GM21526 (cell line): ENCODE data around the gene SNRPD3.
"Not testable (repeated sequence)": the region's sequence is repeated elsewhere in the genome, so short reads cannot be mapped to it uniquely, and the experiment has no call there.

Experiments
- ATAC-seq: cut with Tn5 transposase; IDR thresholded peaks from one replicate; pipeline ENCODE4 v1.9.1; 2021; ENCODE audit warnings: moderate library complexity; ENCODE audit not compliant: unreplicated experiment, low FRiP score

The SNRPD3 gene

DNA sequence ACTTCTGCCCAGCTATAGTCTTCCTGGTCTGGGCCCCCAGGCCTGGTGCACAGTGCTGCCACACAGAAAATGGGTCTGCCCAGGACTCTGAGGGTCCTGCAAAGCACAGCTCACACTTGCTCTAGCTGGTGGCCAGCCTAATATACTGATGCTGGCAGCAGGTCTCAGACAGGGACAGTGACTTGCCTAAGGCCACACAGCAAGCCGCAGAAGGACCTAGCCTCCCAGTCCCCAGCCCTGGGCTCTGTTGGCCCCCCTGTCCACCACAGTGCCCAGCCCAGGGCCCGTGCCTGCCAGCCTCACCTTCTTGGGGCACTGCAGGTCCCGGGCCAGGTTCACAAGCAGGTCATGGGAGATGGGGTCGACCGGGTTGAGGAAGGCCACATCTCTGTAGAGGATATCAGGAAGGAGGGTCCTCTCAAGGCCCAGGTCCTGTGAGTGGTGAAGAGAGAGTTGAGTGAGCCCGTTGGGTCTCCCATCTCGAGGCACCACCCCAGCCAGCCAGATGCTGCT lies 33.8 kb downstream of the SNRPD3 start:
- ATAC-seq = no peak

DNA sequence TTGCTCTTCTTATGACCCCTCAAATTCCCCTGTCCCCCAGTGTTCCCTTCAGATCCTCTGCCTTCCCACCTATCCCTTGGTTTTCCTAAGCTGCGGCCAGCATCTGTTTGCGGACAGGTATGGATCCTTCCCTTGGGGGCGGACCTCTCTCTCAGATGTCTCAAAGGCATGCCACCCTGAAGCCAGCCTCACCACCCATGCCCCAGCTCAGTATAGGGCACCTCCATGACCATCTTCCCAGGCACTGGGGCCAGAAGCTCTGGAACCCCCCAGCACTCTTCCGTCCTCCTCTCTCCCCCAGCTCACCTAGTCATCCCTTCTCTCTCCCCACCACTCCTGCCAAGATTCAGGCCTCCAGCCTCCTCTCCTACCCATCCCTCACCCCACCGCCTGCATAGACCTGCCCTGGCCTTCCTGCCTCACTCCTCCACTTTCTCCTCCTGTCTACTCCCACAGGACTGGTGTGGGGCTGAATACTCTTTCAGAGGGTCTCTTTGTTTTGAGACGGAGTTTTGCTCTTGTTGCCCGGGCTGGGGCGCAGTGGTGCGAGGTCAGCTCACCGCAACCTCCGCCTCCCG lies 34.9 kb downstream of the SNRPD3 start:
- ATAC-seq = no peak

DNA sequence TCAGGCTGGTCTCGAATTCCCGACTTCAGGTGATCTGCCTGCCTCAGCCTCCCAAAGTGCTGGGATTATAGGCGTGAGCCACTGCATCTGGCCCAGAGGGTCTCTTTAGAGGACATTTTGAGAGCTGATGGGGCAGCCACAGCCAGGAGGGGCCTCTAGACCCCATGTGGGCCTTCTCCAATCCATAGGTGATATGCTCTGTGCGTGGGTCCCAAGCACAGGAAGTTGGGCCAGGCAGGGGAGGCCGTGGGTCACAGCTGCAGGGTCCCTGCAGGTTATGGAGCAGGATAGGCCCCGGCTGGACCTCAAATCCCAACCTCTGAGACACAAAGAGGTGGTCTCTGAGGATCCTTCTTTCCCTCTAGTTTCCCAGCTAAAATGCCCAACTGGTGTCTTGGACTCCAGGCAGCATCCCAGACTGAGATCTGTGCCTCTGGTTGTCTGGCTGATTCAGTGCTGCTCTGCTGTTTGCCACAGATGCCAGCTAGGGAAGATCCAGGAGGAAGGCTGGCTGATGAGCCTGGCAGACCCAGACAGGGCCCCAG lies 35.6 kb downstream of the SNRPD3 start:
- ATAC-seq = no peak

DNA sequence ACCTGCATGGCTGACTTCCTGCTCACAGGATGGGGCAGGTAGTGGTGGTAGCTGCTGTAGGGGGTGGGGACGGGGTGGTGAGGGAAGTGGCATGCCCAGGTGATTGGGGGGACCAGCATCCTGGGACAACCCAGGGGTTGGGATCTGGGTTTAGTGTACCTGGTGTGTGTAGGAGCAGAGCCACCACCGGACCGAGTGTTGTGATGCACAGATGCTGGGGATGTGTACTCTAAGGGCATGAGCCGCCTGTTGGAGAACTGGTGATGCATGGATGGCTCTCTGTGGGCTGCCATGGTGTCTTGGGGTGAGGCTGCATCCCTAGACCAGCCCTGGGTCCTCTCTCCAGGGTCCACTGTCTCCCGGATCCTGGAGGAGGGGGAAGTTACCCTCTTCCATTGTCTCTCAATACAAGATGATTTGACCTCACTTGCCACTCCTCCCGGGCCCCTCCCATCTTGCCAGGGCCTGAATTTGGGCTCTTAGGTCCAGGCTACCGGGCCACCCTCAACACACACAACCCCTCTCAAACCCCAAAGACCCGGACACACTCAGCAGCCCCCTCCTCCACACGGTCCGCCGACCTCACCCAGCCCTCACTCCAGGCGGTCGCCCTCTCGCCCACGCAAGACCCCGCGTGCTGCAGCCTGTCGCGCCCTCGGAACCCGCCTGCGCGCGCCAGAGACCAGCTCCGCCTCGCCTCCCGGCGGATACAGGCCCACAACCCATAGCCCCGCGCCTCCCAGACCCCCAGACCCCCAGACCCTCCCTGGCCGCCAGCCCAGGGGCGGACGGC lies 36.5 kb downstream of the SNRPD3 start:
- no peak for ATAC-seq

- no peak for ATAC-seq
Observed at GRCh38 chr22:24592851-24593558, 37.2 kb downstream of the SNRPD3 start, which contains the start of gene LRRC75B. LRRC75B (minus strand) TSS chr22:24593073; CDS start chr22:24593039, 34 bp downstream.

GRCh38 chr22:24593559-24593835 lies 37.7 kb downstream of the SNRPD3 start:
- ATAC-seq = not testable (repeated sequence)

GRCh38 chr22:24593836-24594568 lies 38.2 kb downstream of the SNRPD3 start:
- no peak for ATAC-seq

DNA sequence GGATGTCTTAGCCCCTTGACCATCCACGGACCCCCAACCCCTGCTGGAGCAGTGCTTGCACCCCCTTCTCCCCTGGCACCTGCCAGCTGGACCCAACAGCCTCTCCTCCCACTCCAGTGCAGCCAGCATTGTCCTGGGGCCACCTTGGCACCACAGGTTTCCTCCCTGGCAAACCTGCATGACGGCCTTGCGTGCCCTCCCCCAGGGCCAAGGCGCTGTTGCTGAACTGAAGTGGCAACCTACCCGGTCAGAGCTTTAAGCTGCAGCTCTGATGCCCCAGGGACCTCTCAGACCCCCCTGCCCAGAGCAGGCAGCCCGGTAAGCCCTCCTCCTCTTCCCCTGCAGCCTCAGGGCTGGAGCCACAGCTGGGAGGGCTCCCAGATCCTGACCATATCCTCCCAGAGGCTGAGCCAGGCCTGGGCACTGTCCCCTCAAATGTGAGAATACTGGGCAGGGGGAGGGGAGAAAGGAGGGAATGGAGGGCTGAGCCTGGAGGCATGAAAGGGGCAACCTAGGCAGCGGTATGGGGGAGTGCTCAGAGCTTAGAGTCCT lies 38.8 kb downstream of the SNRPD3 start:
- ATAC-seq = no peak

DNA sequence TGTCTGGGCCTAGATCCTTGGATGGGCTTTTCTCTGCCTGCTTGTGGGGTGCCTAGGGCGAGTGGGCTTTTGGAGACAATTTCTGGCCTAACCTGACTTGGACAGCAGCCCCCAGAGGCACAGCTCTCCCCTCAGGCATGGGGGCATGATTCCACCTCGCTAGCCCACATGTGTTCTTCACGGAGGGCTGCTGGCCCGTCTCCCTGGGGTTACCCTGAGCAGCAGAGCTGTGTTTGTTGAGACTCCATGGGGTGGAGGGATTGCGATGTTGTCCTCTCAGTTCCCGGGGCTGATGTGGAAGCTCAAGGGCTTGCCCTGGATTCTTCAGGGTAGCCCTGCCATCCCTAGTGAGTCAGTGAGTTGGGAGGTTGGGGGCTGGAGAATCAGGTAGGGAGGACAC lies 39.4 kb downstream of the SNRPD3 start:
- ATAC-seq = no peak

GRCh38 chr22:24595863-24596262 lies 40.1 kb downstream of the SNRPD3 start:
- ATAC-seq = no peak

GRCh38 chr22:24597076-24597475 lies 41.3 kb downstream of the SNRPD3 start:
- not testable (repeated sequence) for ATAC-seq

- ATAC-seq = no peak
Observed at GRCh38 chr22:24599514-24599913, 43.7 kb downstream of the SNRPD3 start.

- not testable (repeated sequence) for ATAC-seq
Observed at GRCh38 chr22:24599958-24600715, 44.3 kb downstream of the SNRPD3 start.

DNA sequence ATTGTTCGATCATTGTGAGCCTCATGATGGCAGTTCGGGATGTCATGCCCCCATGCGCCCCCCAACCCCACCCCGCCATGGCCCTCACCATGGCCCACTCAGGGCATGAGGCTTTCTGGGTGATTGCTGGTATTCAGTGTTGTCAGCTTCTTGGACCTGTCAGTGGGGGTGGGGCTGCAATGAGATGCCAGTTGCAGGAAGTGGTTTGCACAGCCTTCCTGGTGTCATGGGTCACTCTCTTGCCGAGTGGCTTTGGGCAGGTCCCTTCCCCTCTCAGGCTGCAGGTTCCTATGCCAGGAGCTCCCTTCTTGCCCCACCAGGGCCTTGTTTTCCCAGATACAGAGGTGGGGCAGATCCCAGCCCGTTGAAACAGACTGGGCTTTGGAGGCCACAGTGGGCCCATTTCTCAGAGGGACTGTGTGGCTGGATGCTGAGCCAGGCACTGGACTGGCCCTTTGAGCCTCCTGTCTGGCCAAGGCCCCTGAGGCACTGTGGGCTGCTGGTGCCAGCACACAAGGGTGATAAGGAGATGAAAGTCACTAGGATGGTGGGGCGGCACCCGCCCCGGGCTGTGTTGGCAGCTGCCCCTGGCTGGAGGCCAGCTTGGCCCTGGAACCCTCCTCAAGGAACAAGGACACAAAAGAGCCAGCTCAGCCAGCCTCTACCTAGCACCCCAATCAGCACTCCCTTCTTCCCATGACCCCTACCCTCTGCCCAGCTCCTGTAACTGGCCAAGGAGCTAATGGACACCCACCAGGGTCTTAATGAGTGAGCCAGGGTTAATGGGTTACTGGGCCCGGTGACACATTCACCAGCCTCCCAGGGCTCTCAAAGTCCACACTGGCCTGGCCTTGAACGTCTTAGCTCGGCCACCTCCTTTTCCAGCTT lies 45.7 kb downstream of the SNRPD3 start:
- ATAC-seq = no peak

DNA sequence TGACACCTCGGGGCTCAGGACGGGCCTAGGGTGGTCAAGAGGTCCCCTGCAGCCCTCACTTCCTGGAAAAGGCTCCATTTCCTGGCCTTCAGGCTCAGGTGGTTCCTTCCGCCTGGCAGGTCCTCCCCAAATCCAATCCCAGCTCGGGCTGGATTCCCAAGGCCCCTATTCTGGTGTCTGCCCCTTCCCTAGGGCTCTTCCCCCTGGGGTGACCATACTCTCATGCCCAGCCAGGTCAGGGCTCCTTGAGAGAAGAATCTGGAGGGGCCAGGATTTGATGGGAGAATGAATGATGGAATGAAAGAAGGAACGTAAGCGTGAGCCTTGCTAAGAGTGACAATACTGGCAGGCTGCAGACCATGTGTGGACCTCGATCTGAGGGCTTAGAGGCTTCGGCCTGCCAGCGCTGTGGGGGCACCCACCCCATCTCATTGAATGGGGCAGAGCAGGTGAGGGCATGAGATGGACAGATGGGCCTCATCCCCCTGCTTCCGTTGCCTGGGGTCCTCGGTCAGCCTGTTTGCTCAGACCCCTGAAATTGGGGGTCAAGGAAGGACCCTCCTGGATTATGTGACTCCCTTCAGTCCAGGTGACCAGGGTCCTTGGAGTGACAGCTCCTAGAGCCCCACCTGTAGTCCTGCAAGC lies 46.4 kb downstream of the SNRPD3 start:
- ATAC-seq = not testable (repeated sequence)

DNA sequence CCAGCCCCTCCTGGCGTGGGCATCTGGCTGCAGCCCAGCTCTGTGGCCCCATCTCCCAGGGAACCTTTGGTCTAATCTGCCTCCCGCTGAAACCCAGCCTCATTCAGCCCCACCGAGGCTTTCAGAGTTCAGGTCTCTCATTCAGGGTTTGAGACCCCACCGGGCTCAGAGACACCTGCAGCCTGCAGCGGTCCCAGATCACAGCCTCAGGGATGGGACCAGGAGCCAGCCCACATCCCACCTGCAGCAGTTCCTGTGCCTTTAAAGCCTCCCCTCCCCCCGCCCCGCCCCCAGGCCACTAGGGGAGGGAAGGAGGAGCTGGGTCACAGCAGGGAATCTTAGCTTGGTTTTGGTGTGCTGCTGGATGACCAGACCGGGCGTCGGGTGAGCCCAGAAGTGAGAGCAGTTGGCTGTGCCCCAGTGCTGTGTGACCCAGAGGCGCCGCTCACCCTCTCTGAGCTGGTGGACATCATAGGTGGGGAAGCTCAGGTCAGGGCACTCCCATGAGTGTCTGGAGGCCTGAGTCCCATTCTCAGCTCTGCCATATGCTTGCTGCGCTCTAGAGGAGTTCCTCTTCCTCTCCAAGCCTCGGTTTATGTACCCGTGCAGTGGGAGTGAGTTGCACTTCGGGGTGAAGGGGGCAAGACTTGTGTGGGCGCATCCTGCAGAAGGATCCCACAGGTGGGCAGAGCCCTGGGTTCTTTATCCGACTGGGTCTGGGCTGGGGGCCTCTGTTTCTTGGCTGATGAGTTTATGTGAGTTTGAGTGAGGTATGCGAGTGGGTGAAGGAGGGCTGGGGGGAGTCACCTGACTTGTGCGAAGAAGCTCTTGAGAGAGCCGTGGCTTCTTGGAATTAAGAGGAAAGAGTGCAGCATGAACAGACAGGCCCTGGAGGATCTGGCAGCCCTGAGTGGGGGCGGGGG lies 47.3 kb downstream of the SNRPD3 start, which contains the start of gene GGT1:
Gene GGT1 (plus strand): TSS at position 347 of the 923 bp plus-strand sequence. CDS start 7,889 bp downstream, outside the sequence.
- ATAC-seq = not testable (repeated sequence)
